Right lobe of liver (tissue), 4 donors: ENCODE measurements around the gene CEP57L1.

ENCODE experiments used
- CTCF ChIP-seq, 4 donors: fragments of 200-600 bp in 3 of 4; fragments of 450-650 bp in 1 of 4; IDR thresholded peaks; one replicate each; pipeline versions ENCODE4 v1.5.1 to v1.8.0; 2016 to 2022; ENCODE audit warnings: antibody characterized with exemption in 4 of 4, mild to moderate bottlenecking in 2 of 4
- POLR2A ChIP-seq: fragments of 450-650 bp; IDR thresholded peaks from one replicate; pipeline ENCODE4 v1.6.1; 2017; ENCODE audit warnings: antibody characterized with exemption, mild to moderate bottlenecking
- donor health status: DM: no; HTN: no; CAD: no.
- donor health status: DM: no; HTN: no; CAD: no.
- donor health status: DM: no; HTN: yes; CAD: no.

GRCh38 chr6:109124219-109124618 lies 28.9 kb downstream of the CEP57L1 start:
- no peak for TF ChIP-seq POLR2A
- no peak for TF ChIP-seq CTCF (IDR thresholded peaks at IDR 0.05)
